VCaP (cell line): ENCODE results near the gene PRKCD.

Source experiments
- H3K27ac ChIP-seq: fragments of 450-650 bp; 2 replicates; pipeline ENCODE4 v1.5.1; 2017
- CTCF ChIP-seq: fragments of 450-650 bp; conservative IDR thresholded peaks from 2 replicates; pipeline ENCODE4 v1.5.1; 2017; ENCODE audit warnings: mild to moderate bottlenecking, moderate library complexity

PRKCD gene

DNA sequence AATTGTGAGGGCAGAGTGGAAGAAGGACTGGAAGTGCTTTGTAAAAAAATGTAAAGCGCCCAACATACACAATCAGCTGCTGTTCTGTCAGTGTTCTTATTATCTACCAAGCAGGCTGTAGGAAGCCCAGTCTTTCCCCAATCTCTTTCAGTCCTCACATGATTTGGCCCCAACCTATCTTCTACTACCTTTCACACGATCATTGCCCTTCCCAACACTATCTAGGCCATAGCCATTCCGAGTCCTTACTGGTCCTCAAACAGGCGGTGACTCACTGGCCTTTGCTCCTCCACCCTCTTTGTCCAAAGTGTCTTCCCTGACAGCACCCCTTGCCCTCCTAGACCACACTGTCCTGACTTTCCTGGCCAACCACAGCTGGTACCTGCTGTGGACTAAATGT, 29.9 kb upstream of the PRKCD start:
- TF ChIP-seq CTCF: no peak
- H3K27ac ChIP-seq: peak overlapping the region; percentile 88

DNA sequence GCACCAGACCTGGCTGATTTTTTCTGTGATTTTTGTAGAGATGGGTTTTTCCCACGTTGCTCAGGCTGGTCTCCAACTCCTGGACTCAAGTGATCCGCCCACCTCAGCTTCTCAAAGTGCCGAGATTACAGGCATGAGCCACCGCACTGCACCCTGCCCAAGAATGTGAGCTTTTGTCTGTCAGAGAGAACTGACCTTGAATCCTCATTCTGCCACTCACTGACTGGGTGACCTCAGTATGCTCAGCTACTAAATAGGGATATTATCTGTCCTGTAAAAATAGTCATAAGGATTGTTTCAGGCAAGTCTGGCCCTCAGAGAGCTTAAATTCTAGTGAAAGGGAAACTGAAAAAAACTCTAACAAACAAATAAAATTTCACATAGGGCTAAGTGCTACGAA, 28.7 kb upstream of the PRKCD start:
- peak overlapping the region; percentile 88; the same call in 1 of the 2 replicates for H3K27ac ChIP-seq
- no peak for TF ChIP-seq CTCF

GRCh38 chr3:53134631-53135232, 26.3 kb upstream of the PRKCD start:
- peak overlapping the region; percentile 88 for H3K27ac ChIP-seq
- peak; percentile 95 for TF ChIP-seq CTCF

GRCh38 chr3:53137221-53137620, 23.8 kb upstream of the PRKCD start:
- no peak for TF ChIP-seq CTCF
- peak overlapping the region; percentile 88; the same call in 1 of the 2 replicates for H3K27ac ChIP-seq

DNA sequence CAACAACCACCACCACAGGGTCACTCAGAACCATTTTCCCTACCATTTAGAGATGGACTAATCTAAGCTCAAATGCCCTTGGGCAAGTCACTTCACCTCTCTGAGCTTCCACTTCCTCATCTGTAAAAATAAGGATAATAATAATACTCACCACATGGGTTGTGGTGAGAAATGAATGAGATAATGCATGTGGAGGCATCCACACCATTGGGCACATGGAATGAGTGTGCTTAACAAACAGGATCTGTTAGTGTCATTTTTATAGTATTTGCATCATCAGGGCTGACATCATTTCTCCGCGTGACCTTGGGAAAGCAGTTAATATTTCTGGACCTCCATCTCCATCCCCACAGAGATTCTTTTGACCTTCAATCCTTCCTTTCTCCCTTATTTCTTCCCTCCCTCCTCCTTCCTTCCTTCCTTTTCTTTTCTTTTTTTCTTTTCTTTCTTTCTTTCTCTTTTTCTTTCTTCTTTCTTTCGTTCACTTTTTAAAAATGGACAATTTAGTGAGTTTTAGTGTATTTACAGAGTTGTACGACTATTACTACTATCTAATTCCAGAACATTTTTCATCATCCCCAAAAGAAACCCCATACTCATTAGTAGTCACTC, 23.1 kb upstream of the PRKCD start:
- TF ChIP-seq CTCF: no peak
- H3K27ac ChIP-seq: no peak overlapping the region

DNA sequence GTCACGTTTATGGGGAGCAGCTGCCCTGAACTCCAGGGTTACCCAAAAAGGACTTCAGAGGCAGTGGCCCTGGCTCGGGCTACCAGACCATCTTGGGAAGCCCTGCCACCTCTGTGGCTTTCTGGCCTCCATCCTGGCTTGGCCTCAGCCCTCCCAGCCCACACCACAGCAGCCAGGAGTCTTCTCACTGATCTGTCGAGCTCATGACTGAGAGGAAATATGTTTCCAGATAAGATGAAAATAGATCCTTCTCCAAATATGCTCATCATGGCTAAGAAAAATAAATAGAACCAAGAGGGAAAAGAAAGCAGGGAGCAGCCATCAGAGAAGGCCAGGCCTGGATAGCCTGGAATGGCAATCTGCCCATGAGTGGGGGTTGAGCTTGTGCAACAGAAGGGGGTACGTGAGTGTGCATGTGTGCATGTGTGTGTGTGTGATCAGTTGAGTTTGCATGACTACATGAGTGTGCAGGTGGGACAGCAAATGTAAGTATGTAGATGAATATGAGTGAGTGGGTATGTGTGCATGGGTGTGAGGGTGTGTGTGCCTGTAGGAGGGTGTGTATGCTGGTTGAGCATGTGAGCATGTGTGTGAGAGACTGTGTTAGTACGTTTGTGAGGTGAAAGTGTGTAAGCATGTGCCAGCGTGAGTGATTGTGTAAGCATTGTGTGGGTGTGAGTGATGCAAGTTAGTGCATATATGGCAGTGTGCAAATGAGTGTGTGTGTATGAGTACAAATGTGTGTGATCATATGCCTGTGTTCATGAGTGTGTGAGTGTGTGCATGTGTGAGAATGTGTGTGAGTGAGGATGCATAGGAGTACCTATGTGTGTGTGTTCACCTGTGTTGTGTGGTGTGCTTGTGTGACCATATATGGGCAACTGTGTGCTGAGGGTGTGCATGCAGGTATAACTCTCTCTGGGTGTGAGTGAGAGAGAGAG, 20.8 kb upstream of the PRKCD start:
- TF ChIP-seq CTCF: no peak
- peak overlapping the region; percentile 99 for H3K27ac ChIP-seq
